ENCODE data around the gene CLIP2.

The CLIP2 gene

GRCh38 chr7:74272305-74273038 lies 16.7 kb upstream of the CLIP2 start:
- DNase-seq, result no peak

GRCh38 chr7:74275401-74275881 lies 13.8 kb upstream of the CLIP2 start:
- DNase-seq, result no peak

- no peak for DNase-seq
Observed at GRCh38 chr7:74277636-74278035, 11.6 kb upstream of the CLIP2 start.

- DNase-seq, result no peak
Observed at GRCh38 chr7:74280985-74281384, 8.2 kb upstream of the CLIP2 start.

- no peak for DNase-seq
Observed at GRCh38 chr7:74282748-74283459, 6.3 kb upstream of the CLIP2 start.

- DNase-seq, result no peak
Observed at GRCh38 chr7:74283858-74284447, 5.3 kb upstream of the CLIP2 start.

GRCh38 chr7:74284781-74285259 lies 4.4 kb upstream of the CLIP2 start:
- no peak for DNase-seq

- DNase-seq, result no peak
Observed at GRCh38 chr7:74286131-74286530, 3.1 kb upstream of the CLIP2 start.

GRCh38 chr7:74287303-74288033 lies 1.7 kb upstream of the CLIP2 start:
- DNase-seq, result no peak

- no peak for DNase-seq
Observed at GRCh38 chr7:74288034-74288881, 949 bp upstream of the CLIP2 start.

GRCh38 chr7:74289659-74290552 lies 699 bp downstream of the CLIP2 start:
- no peak for DNase-seq

GRCh38 chr7:74290553-74290950 lies 1.3 kb downstream of the CLIP2 start:
- DNase-seq, result no peak

GRCh38 chr7:74290981-74291441 lies 1.8 kb downstream of the CLIP2 start:
- DNase-seq, result no peak

- no peak for DNase-seq
Observed at GRCh38 chr7:74291535-74291934, 2.3 kb downstream of the CLIP2 start.

- DNase-seq, result no peak
Observed at GRCh38 chr7:74292757-74293576, 3.8 kb downstream of the CLIP2 start.

- no peak for DNase-seq
Observed at GRCh38 chr7:74293577-74293908, 4.3 kb downstream of the CLIP2 start.

- no peak for DNase-seq
Observed at GRCh38 chr7:74294191-74294998, 5.2 kb downstream of the CLIP2 start.

- no peak for DNase-seq
Observed at GRCh38 chr7:74297516-74298233, 8.5 kb downstream of the CLIP2 start.

GRCh38 chr7:74299401-74299800 lies 10.2 kb downstream of the CLIP2 start:
- no peak for DNase-seq
